GM19025 (cell line): ENCODE results near the gene MT1H.
A peak's percentile ranks its signal among the peaks of the same experiment; 100 is the strongest.
"Not testable (repeated sequence)": the region's sequence is repeated elsewhere in the genome, so short reads cannot be mapped to it uniquely, and the experiment has no call there.

Experiments
- ATAC-seq: cut with Tn5 transposase; IDR thresholded peaks from one replicate; pipeline ENCODE4 v1.9.1; 2021; ENCODE audit warnings: mild to moderate bottlenecking, low read depth, moderate library complexity; ENCODE audit not compliant: unreplicated experiment

The MT1H gene

GRCh38 chr16:56669005-56669839 is at the start of gene MT1H:
Gene MT1H, plus strand, starts transcription at chr16:56669814. Its CDS starts 71 bp downstream, at chr16:56669885.
- no peak for ATAC-seq

- no peak for ATAC-seq
Observed at GRCh38 chr16:56620339-56620897, 49.2 kb upstream of the MT1H start.

- ATAC-seq, result not testable (repeated sequence)
Observed at GRCh38 chr16:56621665-56622445, 47.8 kb upstream of the MT1H start.

GRCh38 chr16:56623184-56623583 is 46.4 kb upstream of the MT1H start:
- ATAC-seq, result not testable (repeated sequence)

- no peak for ATAC-seq
Observed at GRCh38 chr16:56623637-56624036, 46.0 kb upstream of the MT1H start.

GRCh38 chr16:56625140-56625942 is 44.3 kb upstream of the MT1H start, which contains the start of gene MT1E:
Gene MT1E, plus strand, starts transcription at chr16:56625781. Its CDS starts 71 bp downstream, at chr16:56625852.
- ATAC-seq, result peak; percentile 50

- ATAC-seq, result no peak
Observed at GRCh38 chr16:56625943-56626654, 43.5 kb upstream of the MT1H start.

- no peak for ATAC-seq
Observed at GRCh38 chr16:56626685-56627084, 42.9 kb upstream of the MT1H start.

- ATAC-seq, result no peak
Observed at GRCh38 chr16:56628486-56629350, 40.9 kb upstream of the MT1H start.

- no peak for ATAC-seq
Observed at GRCh38 chr16:56629531-56629930, 40.1 kb upstream of the MT1H start.

- peak; percentile 79 for ATAC-seq
Observed at GRCh38 chr16:56630134-56630533, 39.5 kb upstream of the MT1H start.

- no peak for ATAC-seq
Observed at GRCh38 chr16:56631197-56631596, 38.4 kb upstream of the MT1H start.

GRCh38 chr16:56631832-56632155 is 37.8 kb upstream of the MT1H start:
- ATAC-seq, result no peak

GRCh38 chr16:56632156-56632847 is 37.3 kb upstream of the MT1H start, which contains the start of gene MT1M:
Gene MT1M, plus strand, starts transcription at chr16:56632659. Its CDS starts 73 bp downstream, at chr16:56632732.
- ATAC-seq, result no peak

- ATAC-seq, result no peak
Observed at GRCh38 chr16:56632848-56633365, 36.7 kb upstream of the MT1H start.

GRCh38 chr16:56633535-56633934 is 36.1 kb upstream of the MT1H start:
- ATAC-seq, result no peak

- ATAC-seq, result no peak
Observed at GRCh38 chr16:56634715-56635440, 34.7 kb upstream of the MT1H start.
